Sigmoid colon (tissue), 4 donors: ENCODE data around the gene DAAM1.

Experiments used
- CTCF ChIP-seq, 4 experiments: fragments of 450-650 bp in 3 of 4; fragments of 200-600 bp in 1 of 4; IDR thresholded peaks; one replicate each; pipeline ENCODE4 v1.5.1; 2016 to 2019; ENCODE audit warnings: antibody characterized with exemption in 4 of 4, mild to moderate bottlenecking in 3 of 4, moderate library complexity in 2 of 4
- EP300 ChIP-seq, 4 donors: sonication (generic); formaldehyde crosslinking; IDR thresholded peaks; one replicate each; pipeline ENCODE4 v1.6.1; 2017; ENCODE audit warnings: antibody characterized with exemption in 4 of 4
- POLR2A ChIP-seq, 2 donors: fragments of 450-650 bp; IDR thresholded peaks; one replicate each; pipeline ENCODE4 v1.6.1; 2016; ENCODE audit warnings: antibody characterized with exemption in 2 of 2, mild to moderate bottlenecking in 2 of 2, moderate library complexity in 2 of 2
- POLR2AphosphoS5 ChIP-seq, 4 donors: sonication (generic); formaldehyde crosslinking; IDR thresholded peaks; one replicate each; pipeline ENCODE4 v1.6.1; 2017; ENCODE audit warnings: antibody characterized with exemption in 4 of 4

GRCh38 chr14:59305836-59306555 is 117.5 kb downstream of the DAAM1 start:
- TF ChIP-seq POLR2AphosphoS5 (IDR thresholded peaks at IDR 0.05) (no peak), POLR2A (IDR thresholded peaks at IDR 0.05) (no peak), CTCF (IDR thresholded peaks at IDR 0.05) (no peak), EP300 (IDR thresholded peaks at IDR 0.05) (no peak)
